H1 (cell line): ENCODE results near the gene DLL1. TPM values are rescaled to one million over a fixed set of nuclear protein-coding genes. Genes with fewer than 3 reads are reported as not detected.

Source experiments
- ASH2L ChIP-seq: fragments of 200-600, 300-600 bp; sonication (generic); IDR thresholded peaks from one replicate; pipeline ENCODE4 v1.7.1; 2017; ENCODE audit warnings: low read length
- BACH1 ChIP-seq: IDR thresholded peaks from 2 replicates; pipeline ENCODE4 v1.6.1; 2012; ENCODE audit warnings: low read length, improper control_type of control experiment
- BCL11A ChIP-seq, 2 experiments: IDR thresholded peaks; one replicate each; pipeline ENCODE4 v1.6.1; 2011; ENCODE audit warnings: low read depth in 2 of 2, low read length in 2 of 2, mild to moderate bottlenecking in 2 of 2
- CEBPB ChIP-seq: IDR thresholded peaks from 2 replicates; pipeline ENCODE4 v1.6.1; 2012; ENCODE audit warnings: low read depth, low read length
- CHD2 ChIP-seq: IDR thresholded peaks from 2 replicates; pipeline ENCODE4 v1.6.1; 2012; ENCODE audit warnings: low read length, improper control_type of control experiment
- CREB1 ChIP-seq: IDR thresholded peaks from 2 replicates; pipeline ENCODE4 v1.6.1; 2012; ENCODE audit warnings: inconsistent platforms
- CTBP2 ChIP-seq: IDR thresholded peaks from 2 replicates; pipeline ENCODE4 v1.7.0; 2011; ENCODE audit warnings: borderline replicate concordance, mild to moderate bottlenecking, moderate library complexity, mixed read lengths, low read length; ENCODE audit not compliant: insufficient read depth, insufficient read length
- CTCF ChIP-seq, 3 experiments: IDR thresholded peaks; 1 replicate in 2 of 3; 2 replicates in 1 of 3; pipeline versions ENCODE4 v1.5.1 to v1.6.1; 2011; ENCODE audit warnings: low read length in 3 of 3, mild to moderate bottlenecking in 3 of 3, inconsistent platforms in 2 of 3, low read depth in 1 of 3, moderate library complexity in 1 of 3; ENCODE audit not compliant: insufficient read depth in 1 of 3; ENCODE audit errors: control extremely low read depth in 1 of 3
- EGR1 ChIP-seq: IDR thresholded peaks from 2 replicates; pipeline ENCODE4 v1.6.1; 2011; ENCODE audit warnings: low read depth, low read length, borderline replicate concordance
- EP300 ChIP-seq, 2 experiments: IDR thresholded peaks; 1 replicate in 1 of 2; 2 replicates in 1 of 2; pipeline ENCODE4 v1.6.1; 2011 to 2012; ENCODE audit warnings: low read depth in 2 of 2, low read length in 2 of 2, mild to moderate bottlenecking in 2 of 2, borderline replicate concordance in 1 of 2, inconsistent platforms in 1 of 2, moderate library complexity in 1 of 2
- FOSL1 ChIP-seq: IDR thresholded peaks from 2 replicates; pipeline ENCODE4 v1.6.1; 2011; ENCODE audit warnings: mild to moderate bottlenecking, low read depth, low read length, moderate library complexity; ENCODE audit not compliant: insufficient read depth
- GTF2F1 ChIP-seq: IDR thresholded peaks from 2 replicates; pipeline ENCODE4 v1.6.1; 2012; ENCODE audit warnings: low read depth, low read length, improper control_type of control experiment, borderline replicate concordance
- HDAC2 ChIP-seq, 2 experiments: fragments of 300-600 bp in 1 of 2; sonication (generic) in 1 of 2; IDR thresholded peaks; 2 replicates each; pipeline ENCODE4 v1.6.1; 2011 to 2012; ENCODE audit warnings: low read depth in 2 of 2, low read length in 2 of 2, mild to moderate bottlenecking in 2 of 2, moderate library complexity in 2 of 2, borderline replicate concordance in 1 of 2, inconsistent platforms in 1 of 2
- MAX ChIP-seq: IDR thresholded peaks from 2 replicates; pipeline ENCODE4 v1.6.1; 2012; ENCODE audit warnings: inconsistent platforms
- POLR2A ChIP-seq, 2 experiments: IDR thresholded peaks; 1 replicate in 1 of 2; 2 replicates in 1 of 2; pipeline ENCODE4 v1.6.1; 2011; ENCODE audit warnings: low read depth in 2 of 2, low read length in 2 of 2, mild to moderate bottlenecking in 2 of 2; ENCODE audit errors: control extremely low read depth in 1 of 2
- RNF2 ChIP-seq: fragments of 200-900, 300-1000 bp; sonication (generic); IDR thresholded peaks from 2 replicates; pipeline ENCODE4 v1.7.1; 2016; ENCODE audit warnings: borderline replicate concordance, low read depth, mild to moderate bottlenecking, antibody characterized with exemption, low read length; ENCODE audit not compliant: poor library complexity, severe bottlenecking; ENCODE audit errors: missing control alignments
- RXRA ChIP-seq: IDR thresholded peaks from 2 replicates; pipeline ENCODE4 v1.6.1; 2011; ENCODE audit warnings: low read depth, mild to moderate bottlenecking, low read length, moderate library complexity; ENCODE audit not compliant: insufficient read depth
- SIRT6 ChIP-seq: IDR thresholded peaks from one replicate; pipeline ENCODE4 v1.7.1; 2012; ENCODE audit warnings: low read length, inconsistent platforms
- SP2 ChIP-seq: IDR thresholded peaks from 2 replicates; pipeline ENCODE4 v1.6.1; 2012; ENCODE audit warnings: mild to moderate bottlenecking, low read length, inconsistent platforms
- SUZ12 ChIP-seq: fragments of 200-600 bp; sonication (generic); IDR thresholded peaks from 2 replicates; pipeline ENCODE4 v1.6.1; 2012; ENCODE audit warnings: mild to moderate bottlenecking, inconsistent platforms, low read length, moderate library complexity, mixed read lengths
- TEAD4 ChIP-seq: IDR thresholded peaks from 2 replicates; pipeline ENCODE4 v1.6.1; 2012; ENCODE audit warnings: low read depth, low read length, inconsistent platforms, mixed read lengths
- polyA plus RNA-seq, 7 experiments: library from polyadenylated mRNA; depleted of rRNA in 3 of 7; stranded (reverse) in 5 of 7; unstranded in 2 of 7; fragments of >200 nt in 5 of 7; fragments of 200-250 nt in 2 of 7; gene quantifications; 1 replicate in 5 of 7; 2 replicates in 1 of 7; 4 replicates in 1 of 7; pipeline versions ENCODE4 v1.2.1 to v1.2.3, GENCODE V29; 2011 to 2013; ENCODE audit warnings: missing spikeins in 2 of 7, mixed read lengths in 2 of 7
- total RNA-seq: library from RNA; stranded (reverse); fragmentation: NEBNext Ultra II Directional; extraction: Animal tissue kit (Norgen Biotek cat#: 25700); gene quantifications from 2 replicates; pipeline ENCODE4 v1.2.1, GENCODE V29; 2021

DLL1 gene
- total and polyA plus RNA-seq, 2 of the 8 experiments (the other 6 are each of a cell fraction or from before 2014, with no cell fraction given) = 1.7 to 3.8 TPM

DNA sequence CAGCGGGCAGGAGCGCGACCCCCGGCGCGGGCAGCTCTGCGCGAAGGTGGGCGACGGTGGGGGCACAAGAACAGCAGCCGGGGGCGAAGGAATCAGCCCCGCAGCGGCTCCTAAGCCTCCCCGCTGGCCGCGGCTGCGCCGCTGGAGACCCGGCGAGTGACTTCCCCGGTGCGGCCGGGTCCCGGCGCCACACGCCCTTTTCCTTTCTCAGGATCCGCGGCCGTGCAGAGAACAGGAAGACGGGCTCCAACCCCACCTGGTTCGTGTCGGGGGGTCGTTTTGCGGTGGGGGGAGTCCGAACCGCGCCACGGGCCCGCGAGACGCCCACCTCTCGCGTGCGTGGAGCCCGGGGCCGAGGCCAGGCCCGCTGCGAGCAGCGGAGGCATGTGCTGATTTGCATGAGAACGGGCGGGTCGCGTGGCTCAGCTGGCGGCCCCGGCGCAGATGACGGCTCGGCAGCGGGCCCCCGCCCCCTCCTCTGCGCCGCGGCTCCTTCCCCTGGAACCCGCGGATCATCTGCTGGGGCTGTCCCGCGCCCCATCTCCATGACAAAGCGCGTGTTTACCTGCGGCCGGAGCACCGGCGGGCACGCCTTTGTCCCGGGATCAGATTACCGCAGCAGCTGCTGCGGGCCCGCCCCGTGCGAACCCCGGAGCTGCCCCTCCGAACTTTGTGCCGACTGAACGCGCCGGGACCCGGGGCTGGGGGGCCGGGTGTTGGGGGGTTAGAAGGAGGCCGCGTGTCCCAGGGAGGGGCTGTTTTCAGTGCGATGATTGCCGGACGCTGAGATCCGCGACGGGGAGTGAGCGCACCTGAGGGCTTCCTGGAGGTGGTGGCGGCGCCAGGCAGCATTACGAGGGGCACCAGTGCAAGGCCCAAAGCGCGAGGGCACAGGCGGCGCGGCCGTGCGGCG lies 4.9 kb upstream of the DLL1 start (continued):
- TF ChIP-seq RXRA (no peak), SP2 (no peak), RNF2 (peak; percentile 58), EGR1 (no peak), CEBPB (no peak), CHD2 (peak; percentile 63; the same call in 1 of the 2 replicates), CTBP2 (peak; percentile 23), EP300 (IDR thresholded peaks at IDR 0.05; ENCODE audit: borderline replicate concordance in 1 of 2, low read depth in 2 of 2, low read length in 2 of 2) (peak; percentile 39 to 83), MAX (peak; percentile 96), BCL11A (IDR thresholded peaks at IDR 0.05; ENCODE audit: low read depth in 2 of 2, low read length in 2 of 2) (no peak), GTF2F1 (0 out of 2 replicates have a peak, but pooled peaks have one; percentile 19), CREB1 (peak; percentile 28; the same call in 1 of the 2 replicates), SUZ12 (peak; percentile 64), TEAD4 (peak; percentile 40; the same call in 1 of the 2 replicates), BACH1 (no peak; the same call in none of the 2 replicates), POLR2A (IDR thresholded peaks at IDR 0.05; ENCODE audit: control extremely low read depth in 1 of 2, low read depth in 2 of 2, low read length in 2 of 2) (no peak), HDAC2 (IDR thresholded peaks at IDR 0.05; ENCODE audit: borderline replicate concordance in 1 of 2, low read depth in 2 of 2, low read length in 2 of 2) (peak; percentile 21 to 41; a peak in 2 of 4 replicates), FOSL1 (no peak), ASH2L (no peak), CTCF (IDR thresholded peaks at IDR 0.05; ENCODE audit: control extremely low read depth in 1 of 3, insufficient read depth in 1 of 3, low read depth in 1 of 3, low read length in 3 of 3) (no peak), SIRT6 (no peak)
